Pons (tissue), 1 donor: Measurements from ENCODE around the gene BRAT1.

Experiments used
- DNase-seq: peaks from one replicate; pipeline ENCODE4 v3.0.0-alpha.2; 2016; ENCODE audit warnings: low spot score

The BRAT1 gene

DNA sequence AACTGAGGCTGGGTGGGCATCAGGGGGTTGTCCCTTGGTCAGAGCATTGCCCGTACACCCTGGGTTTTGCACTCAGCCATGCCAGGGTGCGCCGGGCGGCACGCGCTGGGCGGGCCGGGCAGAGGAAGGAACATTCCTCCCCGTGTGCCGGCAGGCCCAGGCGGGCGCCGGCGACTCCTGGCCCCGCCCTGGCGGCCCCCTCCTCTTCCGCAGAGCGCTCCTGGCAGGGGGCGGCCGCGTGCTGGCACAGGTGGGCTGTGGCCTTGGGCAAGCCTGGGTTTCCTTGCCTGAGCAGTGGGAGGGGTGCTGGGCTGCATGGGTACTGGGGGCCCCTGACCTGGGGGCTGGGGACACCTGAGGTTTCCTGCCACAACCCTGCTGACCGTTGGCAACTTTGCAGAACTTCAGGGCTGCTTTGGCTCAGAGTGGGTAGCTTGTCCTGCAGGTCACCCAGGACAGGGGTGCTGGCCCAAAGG, 31.8 kb downstream of the BRAT1 start:
- DNase-seq = no peak

DNA sequence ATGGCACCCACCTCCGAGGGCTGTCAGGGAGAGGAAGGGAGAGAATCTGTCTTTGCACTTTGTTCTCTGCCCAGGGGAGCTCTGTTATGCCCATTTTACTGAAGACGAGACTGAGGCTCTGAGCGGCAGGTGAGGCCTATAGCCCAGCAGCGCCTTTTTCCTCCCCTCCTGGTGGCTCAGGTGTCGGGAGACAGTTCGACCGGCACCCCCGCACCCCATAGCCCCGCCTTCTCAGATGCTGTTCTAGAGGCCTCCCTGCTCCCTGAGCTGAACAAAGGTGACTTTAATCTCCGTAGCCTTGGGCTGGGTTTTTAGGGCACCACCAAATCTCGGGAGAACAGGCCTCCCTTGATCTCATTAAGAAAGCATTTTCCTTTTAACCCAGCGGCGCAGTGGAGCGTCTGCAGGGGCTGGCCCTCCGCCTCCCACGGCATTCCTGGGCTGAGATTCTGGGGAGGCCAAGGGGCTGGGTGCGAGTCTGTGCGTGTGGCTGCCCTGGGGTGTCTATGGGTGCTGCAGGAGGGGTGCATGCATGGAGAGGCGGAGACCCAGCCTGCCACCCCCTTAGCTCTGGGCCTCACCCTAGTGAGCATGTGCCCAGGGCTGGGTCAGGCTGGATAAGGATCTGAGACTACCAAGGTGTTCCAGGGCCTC, 32.4 kb downstream of the BRAT1 start:
- DNase-seq = no peak

DNA sequence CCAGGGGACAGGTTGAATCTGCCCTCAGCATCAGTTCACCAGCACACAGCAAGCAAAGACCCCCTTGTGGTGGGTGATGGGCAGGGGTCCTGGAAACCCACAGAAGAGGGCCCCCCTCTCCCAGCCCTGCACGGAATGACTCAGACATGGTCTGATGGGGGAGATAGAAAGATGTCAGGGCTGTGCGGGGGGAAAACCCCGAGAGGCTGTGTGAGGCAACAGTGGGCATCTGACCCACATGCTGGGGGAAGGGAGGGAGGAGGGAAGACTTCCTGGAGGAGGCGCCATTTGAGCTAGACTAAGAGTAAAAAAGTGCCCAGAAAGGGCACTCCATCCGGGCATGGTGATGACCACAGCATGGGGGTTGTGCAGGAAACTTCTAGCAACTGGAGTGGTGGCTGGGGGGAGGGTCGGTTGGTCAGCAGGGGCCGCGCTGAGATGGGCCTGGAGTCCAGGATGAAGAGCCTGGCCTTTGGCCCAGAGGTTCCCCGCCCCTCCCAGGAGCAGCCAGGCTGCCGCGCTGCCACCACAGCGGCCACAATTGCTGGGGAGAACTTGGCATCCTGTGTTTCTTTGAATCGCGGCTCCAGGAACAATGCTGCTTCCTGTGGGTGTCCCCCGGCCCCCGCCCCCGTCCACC, 33.3 kb downstream of the BRAT1 start:
- DNase-seq = no peak

DNA sequence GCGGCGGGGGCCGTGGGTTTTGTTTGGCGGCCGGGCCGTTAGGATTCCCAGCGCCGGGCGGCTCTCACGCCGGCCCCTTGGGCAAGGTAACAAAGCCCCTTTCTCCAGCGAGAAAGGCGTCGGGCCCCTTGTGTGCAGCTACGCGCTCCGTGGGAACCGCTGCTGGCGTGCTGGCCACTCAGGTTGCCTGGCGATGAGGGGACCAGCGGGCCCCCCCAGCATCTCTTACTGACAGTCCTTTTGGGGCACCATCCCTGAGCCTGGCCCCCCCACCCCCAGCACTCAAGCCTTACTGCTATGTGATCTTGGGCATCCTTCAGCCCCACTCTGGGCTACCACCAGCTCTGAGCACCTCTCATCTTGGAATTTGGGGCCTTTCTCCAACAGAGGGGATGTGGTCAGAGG, 34.0 kb downstream of the BRAT1 start:
- DNase-seq = no peak

DNA sequence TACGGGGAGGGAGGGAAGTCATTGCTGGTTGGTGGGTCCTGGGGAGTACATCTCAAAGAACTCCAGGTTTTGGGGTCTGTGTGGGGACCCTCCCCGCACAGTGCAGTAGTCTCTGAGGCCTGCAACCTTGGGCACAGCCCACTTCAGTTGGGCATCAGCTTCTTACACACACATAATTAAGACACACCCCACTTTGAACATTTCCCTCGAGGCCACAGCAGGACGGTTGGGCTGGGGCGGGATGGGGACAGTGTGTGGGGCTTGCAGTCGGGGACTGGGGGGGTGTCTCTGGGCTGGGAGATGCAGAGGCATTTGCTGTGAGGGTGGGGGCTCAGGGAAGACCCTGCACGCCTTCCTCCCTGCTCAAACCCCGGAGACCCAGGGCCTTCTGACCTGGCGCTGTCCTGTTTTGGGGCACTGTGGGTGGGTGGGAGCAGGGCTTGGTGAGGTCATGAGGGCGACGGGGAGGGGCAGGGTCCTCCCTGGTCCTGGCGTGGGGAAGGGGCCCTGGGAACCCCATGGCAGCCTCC, 34.5 kb downstream of the BRAT1 start:
- no peak for DNase-seq

DNA sequence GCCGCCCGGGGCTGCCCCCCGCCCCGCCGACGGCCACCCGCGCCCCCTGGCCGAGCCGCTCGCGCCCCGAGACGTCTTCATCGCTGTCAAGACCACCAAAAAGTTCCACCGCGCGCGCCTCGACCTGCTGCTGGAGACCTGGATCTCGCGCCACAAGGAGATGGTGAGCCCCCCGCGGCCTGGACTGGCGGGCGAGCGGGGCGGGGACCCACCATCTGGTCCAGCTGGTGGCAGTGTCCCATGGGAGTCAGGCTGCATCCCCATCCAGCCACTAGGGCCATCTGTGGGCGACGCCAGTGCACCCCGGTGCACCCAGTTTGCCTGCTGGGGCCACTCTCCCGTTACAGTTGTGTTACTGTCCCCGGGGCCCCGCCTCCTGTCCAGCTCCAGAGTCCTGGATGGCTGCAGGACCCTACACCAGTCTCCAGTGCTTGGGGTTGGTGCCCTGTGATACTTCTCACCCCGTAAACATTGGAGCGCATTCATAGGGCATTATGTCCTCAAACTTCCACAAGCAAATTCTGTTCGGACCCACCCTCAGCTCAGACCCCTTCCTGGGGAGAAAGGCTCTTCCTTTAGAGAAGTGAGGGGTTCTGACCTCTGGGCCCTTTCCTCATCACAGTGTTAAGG, 35.1 kb downstream of the BRAT1 start:
- no peak for DNase-seq

DNA sequence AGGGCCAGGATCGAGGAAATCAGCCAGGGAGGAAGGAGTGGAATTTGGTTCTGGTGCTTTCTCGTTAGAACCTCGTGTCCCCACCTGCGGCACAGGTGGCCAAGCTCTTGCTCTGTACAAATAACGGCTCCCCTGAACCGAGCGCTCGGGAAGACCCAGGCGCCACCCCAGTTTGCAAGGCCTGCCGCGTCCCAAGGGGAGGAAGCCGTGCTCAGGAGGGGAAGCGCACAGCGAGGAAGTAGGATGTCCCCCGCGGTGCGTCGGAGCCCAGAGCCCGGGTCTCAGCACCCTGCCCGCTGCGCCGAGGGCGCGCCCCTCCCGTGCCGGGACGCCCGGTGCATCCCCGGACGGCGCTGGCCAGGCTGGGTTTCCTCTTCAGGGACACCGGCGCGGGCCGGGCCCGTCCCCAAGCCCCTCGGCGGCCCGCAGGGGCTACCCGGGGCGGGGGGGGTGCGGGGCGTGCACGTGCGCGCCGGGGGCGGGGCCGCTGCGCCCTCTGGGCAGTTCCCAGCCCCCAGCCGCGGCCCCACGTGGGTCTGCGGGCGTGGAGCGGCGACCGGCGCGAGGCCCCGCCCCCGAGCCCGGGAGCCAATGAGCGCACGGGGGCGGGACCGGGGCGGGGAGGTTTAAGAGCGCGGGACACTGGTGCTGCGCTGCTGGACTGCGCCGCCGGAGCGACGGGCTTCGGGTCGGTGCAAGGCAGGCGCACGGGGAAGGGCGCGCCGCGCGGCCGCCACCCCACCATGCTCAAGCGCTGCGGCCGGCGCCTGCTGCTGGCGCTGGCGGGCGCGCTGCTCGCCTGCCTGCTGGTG, 36.0 kb downstream of the BRAT1 start, which contains the start of gene LFNG:
TSS of gene LFNG (plus strand) at position 656 of the 812 bp plus-strand sequence. CDS start at position 744, 88 bp downstream.
- DNase-seq = peak; percentile 90

DNA sequence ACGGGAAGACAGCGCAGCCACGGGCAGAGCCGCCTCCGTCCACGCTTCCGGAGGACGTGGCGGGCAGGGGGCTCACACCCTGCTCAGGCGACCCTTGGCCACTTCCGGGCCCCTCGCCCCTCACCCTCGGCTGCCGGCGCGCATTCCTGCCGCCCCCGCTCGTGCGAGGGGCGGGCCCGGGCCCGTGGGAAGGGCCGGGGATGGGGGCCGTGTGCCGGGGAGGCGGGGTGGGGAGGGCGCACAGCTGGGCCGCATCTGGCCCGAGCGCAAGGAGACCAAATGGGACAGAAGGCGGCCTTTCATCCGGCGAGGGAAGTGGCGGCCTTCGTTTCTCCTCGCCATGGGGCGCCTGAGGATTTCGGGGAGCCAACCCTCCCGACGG, 36.6 kb downstream of the BRAT1 start:
- no peak for DNase-seq

DNA sequence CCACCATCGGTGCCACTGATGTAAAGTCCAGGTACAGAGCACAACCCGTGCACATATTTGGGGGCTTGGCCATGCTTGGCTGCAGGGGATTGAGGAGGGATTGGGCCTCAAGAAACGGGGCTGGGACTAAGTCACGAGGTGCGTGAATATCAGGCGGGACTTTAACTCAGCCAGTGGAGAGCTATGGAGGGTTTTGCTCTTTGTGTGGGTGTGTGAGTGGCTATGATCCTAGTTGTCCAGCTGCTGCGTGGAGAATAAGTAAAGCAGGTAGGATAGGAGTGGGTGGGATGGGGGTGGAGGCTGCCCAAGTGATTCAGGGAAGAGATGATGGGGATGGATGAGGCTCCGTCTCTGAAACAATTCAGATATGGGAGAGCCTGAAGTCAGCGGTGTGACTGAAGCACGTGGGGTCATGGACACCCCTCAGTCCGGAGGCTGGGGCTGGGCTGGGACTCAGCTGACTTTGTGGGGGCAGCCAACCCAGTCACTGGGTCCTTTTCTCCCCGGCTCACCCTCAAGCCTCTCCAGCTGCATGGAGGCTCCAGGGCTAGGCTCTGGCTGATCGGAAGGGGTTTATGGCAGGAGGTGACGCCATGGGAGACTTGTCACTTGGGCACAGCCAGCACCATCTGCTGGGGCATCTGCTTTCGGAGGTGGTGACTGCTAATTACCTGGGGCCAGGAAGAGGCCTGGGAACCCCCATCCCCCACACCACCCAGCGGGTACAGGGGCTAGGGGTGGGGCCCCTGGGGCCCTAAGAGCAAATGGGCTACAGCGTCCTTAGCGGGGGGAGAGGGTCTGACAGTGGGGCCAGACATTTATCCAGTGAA, 37.4 kb downstream of the BRAT1 start:
- no peak for DNase-seq

DNA sequence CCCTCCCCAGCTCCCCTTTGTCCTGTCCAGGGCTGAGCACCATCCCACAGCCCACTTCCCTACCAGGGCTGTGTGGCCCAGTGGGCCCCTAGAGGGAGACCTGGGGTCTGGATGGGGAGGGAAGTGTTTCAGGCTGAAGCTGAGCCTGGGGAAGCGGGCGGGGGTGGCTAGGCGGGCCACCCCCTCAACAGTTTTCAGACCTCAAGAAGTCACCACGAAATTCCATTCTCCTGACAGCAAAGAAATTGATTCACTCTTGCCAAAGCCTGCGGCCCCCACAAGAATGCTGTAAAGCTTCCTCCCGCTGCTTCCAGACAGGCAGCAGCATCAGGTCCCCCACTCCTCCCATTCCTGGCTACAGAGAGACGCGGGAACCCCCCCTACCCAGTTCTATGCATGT, 38.3 kb downstream of the BRAT1 start:
- DNase-seq = no peak

DNA sequence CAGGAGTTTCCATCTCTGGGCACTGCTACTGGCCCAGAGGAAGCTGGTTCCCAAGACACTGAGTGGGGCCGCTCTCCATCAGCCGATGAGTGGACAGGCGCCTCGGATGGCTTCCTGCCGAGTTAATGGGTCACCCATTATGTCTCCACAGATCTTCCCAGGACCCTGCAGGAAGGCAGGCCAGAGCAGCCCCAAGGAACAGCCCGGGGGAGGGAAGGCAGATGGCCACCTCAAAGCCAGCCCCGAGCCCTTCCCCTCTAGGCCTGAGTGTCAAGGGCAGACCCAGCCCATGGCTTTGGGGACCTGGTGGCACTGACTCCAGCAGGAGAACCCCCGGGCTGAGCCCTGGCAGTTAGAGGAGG, 39.1 kb downstream of the BRAT1 start:
- no peak for DNase-seq

DNA sequence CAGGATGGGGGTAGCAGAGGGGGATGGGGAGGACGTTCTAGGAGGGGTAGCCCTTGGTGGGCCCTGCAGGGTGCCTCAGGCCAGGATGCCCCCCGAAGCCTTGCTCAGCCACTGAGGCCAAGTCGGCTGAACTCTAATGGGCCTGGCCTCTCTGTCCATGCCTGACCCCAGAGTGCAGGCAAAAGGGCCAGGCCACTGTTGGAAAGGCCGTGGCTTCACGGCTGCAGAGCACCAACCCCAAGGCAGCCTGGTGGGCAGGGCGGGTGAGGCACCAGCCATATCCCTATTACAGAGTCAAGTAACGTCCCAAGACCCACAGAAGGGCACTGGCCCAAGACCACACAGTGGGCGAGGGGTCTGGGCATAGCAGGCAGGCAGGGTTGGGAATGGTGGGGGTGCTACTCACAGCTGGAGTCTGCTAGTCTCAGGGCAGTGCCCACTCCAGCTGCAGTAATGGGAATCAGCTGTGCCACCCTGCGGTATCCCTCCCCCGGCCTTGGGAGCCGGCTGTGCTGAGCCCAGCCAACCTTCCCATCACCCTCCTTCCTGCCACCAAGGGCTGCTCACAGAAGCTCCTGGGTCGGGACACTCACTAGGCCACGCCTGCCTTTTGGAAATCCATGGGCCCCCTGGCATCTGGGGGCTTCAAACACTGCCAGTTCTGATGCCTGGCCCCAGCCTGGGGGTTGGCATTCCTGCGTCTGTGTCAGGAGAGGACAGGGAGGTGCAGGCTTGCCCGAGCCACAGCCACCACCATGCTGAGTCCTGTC, 39.7 kb downstream of the BRAT1 start:
- DNase-seq = no peak

DNA sequence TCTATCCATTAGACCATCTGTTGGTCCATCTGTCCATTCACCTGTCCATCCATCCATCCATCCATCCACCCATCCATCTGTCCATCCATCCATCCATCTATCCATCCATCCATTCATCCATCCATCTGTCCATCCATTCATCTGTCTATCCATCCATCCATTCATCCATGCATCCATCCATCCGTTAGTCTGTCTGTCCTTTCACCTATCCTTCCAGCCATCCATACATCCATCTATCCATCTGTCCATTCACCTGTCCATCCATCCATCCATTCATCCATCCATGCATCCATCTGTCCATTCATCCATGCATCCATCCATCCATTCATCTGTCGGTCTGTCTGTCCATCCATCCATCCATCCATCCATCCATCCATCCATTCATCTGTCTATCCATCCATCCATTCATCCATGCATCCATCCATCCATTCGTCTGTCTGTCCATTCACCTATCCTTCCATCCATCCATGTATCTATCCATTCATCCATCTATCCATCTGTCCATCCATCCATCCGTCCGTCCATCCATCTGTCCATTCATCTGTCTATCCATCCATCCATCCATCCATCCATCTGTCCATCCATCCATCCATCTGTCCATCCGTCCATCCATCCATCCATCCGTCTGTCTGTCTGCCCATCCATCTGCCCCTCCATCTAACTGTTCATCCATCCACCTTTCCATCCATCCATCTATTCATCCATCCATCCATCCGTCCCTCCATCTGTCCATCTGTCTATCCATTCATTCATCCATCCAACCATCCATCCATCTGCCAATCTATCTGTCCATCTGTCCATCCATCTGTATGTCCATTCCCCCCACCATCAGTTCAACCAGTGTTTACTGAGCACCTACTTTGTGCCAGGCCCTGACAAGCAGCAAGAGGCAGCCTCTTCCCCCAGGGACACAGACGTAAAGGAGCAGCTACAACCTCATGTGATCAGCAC, 40.6 kb downstream of the BRAT1 start:
- DNase-seq = no peak

DNA sequence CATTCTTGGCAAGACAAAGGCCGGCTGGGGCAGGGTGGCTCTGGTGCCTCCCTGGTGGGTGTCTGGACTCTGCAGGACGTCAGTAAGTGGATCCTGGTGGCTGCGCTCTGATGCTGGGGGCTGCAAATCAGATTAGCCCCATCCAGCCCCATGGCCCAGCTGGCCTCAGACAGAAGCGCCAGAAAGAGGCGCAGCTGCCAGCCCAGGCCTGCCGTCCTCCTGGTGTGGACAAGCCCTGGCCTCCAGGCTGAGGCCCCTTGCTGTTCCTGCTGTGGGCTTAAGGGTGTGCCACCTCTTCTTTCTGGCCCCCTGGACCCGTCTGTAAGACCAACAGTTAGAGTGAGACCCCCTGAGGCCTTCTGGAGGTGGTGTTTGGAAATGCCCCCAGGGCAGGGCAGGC, 41.6 kb downstream of the BRAT1 start:
- no peak for DNase-seq

DNA sequence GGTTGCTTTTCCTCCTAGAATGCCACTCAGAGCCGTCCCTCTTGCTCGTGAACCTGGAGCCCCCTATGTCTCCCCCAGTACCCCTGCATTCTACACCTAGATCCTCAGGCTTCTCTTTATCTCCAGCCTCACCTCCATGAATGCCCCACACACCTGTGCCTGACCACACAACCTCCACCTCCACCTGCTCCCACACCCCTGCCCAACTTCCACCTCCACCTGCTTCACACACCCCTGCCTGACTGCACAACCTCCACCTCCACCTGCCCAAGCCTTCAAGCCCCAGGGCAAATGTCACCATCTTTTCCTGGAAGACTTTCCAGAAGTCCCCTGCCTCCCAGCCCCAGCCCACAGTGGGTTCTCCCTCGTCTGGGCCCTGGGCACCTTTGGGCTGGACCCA, 42.6 kb downstream of the BRAT1 start:
- no peak for DNase-seq

DNA sequence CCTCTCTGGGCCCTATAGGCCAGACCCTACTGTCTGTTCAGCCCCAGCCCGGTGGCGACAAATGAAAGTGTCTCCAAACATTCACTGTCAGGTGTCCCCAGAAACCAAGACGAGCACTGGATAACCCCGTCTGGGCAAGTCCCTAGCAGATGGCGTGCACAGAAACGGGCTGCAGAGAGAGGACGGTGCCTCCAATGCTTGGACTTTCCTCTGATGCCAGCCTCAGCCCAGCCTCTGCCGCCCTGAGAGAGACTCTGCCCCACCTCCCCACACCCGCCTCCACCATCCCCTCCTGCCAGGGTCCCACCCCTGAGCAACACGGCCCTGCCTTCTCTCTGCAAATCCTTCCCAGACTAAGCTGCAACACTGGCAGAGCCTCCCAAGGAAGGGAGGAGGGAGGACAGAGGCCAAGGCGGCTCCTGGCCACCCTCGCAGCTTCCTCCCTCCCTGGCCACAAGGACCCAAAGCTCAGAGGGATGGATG, 43.1 kb downstream of the BRAT1 start:
- DNase-seq = no peak

DNA sequence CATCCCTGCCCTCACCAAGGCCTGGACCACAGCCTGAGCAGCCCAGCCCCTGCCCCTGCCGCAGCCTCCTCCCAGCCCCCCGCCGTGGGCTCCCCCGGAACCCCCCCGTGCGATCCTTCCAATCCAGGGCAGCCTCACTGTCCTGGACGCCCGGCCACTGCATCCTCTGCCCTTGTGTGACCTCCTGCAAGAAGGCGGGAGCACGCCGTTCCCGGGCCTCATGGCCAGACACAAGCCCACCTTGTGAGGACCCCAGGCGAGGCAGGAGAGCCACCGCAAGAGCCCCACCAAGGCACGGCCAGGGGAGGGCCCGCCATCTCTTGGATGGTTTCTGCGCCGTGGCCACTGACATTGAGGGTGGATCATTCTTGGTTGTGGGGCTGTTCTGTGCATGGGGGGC, 43.6 kb downstream of the BRAT1 start:
- no peak for DNase-seq

DNA sequence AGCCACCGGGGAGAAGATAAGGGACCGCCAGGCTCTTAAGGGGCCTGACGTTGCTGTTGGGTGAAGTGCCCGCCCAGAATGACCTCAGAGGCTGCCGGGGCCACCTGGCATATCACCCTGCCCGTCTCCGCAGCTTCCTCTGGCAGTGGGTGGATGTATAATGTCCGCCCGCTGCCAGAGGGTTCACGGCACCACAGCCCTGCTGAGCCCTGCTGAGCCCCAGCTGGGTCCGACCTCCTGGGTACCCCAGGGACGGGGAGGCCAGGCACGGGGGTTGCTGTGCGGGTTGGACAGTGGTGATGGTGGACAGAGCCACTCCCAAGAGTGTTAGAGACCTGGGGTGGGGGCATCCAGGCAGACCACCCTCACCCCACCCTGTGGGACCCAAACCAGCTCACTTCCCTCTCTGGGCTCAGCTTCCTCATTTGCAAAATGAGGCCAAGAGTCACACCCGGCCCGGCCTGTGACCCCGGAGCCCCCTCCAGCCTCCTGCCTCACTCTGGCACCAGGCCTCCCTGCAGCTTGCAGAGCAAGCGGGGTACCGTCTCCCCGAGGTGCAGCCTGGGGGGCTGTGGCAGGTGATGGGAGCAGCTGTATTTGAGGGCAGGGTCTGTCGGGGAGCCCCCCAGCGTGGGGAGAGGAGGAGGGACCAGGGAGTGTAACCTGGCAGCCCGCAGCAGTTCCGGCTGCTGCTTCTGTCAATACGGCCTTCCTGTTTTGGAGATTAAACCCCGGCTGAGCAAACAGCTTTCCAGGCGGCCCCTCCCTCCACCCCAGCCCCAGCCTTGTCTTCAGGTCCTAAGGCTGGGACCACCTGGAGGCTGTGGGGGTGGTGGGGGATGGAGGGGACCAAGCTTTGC, 44.2 kb downstream of the BRAT1 start:
- DNase-seq = no peak
